Measurements from ENCODE around the gene TECTA. TPM values are rescaled to one million over a fixed set of nuclear protein-coding genes. Genes with fewer than 3 reads are reported as not detected.

Gene TECTA
- total and polyA plus RNA-seq, 2 of the 8 experiments (the other 6 are each of a cell fraction or from before 2014, with no cell fraction given): 0.59 to 1.0 TPM

DNA sequence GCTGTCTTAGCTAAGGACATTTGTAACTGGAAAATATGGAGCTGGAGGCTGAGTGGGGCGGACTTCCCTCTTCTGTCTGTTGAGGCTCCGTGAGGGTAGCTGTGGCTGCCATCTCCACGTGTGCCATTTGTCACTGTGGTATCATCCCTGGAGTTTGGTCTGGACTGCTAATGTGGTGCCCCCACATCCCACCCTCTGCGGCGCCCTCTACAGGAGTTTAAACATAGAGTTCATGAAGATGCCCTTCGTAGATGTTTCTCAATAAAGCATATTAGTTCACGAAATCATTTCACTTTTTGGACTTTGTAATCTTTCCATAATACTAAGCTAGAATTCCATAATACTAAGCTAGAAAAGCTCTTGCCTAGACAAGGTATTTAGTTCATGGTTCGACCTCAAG is 52.4 kb downstream of the TECTA start (continued):
- TF ChIP-seq, protein P1, sequence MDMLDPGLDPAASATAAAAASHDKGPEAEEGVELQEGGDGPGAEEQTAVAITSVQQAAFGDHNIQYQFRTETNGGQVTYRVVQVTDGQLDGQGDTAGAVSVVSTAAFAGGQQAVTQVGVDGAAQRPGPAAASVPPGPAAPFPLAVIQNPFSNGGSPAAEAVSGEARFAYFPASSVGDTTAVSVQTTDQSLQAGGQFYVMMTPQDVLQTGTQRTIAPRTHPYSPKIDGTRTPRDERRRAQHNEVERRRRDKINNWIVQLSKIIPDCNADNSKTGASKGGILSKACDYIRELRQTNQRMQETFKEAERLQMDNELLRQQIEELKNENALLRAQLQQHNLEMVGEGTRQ (IDR thresholded peaks at IDR 0.05; ENCODE audit: low read length): no peak
- no peak for TF ChIP-seq CREB1 (IDR thresholded peaks at IDR 0.05)

All from H1 (cell line).